SK-N-SH treated with all-trans-retinoic acid at 6 μM for 48 hours (cell line): ENCODE results near the gene ZSWIM5.

Source experiments
- ATAC-seq: fragments of 200-7000 bp; cut with Tn5 transposase; 3 replicates; pipeline ENCODE4 v1.9.1; 2020; ENCODE audit warnings: mild to moderate bottlenecking, moderate library complexity
- ARNTL ChIP-seq: fragments of 450-650 bp; formaldehyde crosslinking; IDR thresholded peaks from 2 replicates; pipeline ENCODE4 v1.5.0; 2020; ENCODE audit warnings: low read depth, mild to moderate bottlenecking, moderate library complexity, borderline replicate concordance
- BACH2 ChIP-seq: fragments of 250-450 bp; sonication (Bioruptor Pico); IDR thresholded peaks from 2 replicates; pipeline ENCODE4 v1.9.0; 2021; ENCODE audit warnings: mild to moderate bottlenecking, borderline replicate concordance
- CREB5 ChIP-seq: fragments of 250-450 bp; sonication (Bioruptor Pico); IDR thresholded peaks from 2 replicates; pipeline ENCODE4 v1.5.1; 2020; ENCODE audit warnings: low read depth, mild to moderate bottlenecking, moderate library complexity
- CSDC2 ChIP-seq: fragments of 250-450 bp; sonication (Bioruptor Pico); IDR thresholded peaks from 2 replicates; pipeline ENCODE4 v1.5.0; 2020; ENCODE audit warnings: mild to moderate bottlenecking, moderate library complexity
- ESRRG ChIP-seq: fragments of 250-450 bp; sonication (Bioruptor Pico); IDR thresholded peaks from 2 replicates; pipeline ENCODE4 v1.6.1; 2021; ENCODE audit warnings: mild to moderate bottlenecking
- GLIS3 ChIP-seq: fragments of 250-450 bp; sonication (Bioruptor Pico); IDR thresholded peaks from 2 replicates; pipeline ENCODE4 v1.5.0; 2020; ENCODE audit warnings: mild to moderate bottlenecking, moderate library complexity
- ISL1 ChIP-seq: fragments of 250-450 bp; sonication (Bioruptor Pico); IDR thresholded peaks from 2 replicates; pipeline ENCODE4 v2.1.2; 2022; ENCODE audit warnings: mild to moderate bottlenecking, moderate library complexity
- OSR1 ChIP-seq: fragments of 250-450 bp; sonication (Bioruptor Pico); IDR thresholded peaks from 2 replicates; pipeline ENCODE4 v1.8.0; 2022; ENCODE audit warnings: moderate library complexity, mild to moderate bottlenecking, inconsistent platforms
- PATZ1 ChIP-seq: fragments of 250-450 bp; sonication (Bioruptor Pico); IDR thresholded peaks from 2 replicates; pipeline ENCODE4 v1.8.0; 2020; ENCODE audit warnings: mild to moderate bottlenecking, moderate library complexity, borderline replicate concordance
- POU6F1 ChIP-seq: fragments of 250-450 bp; sonication (Bioruptor Pico); IDR thresholded peaks from 2 replicates; pipeline ENCODE4 v1.8.0; 2021; ENCODE audit warnings: low read depth, mild to moderate bottlenecking, moderate library complexity, borderline replicate concordance
- PPARA ChIP-seq: fragments of 250-450 bp; sonication (Bioruptor Pico); IDR thresholded peaks from 2 replicates; pipeline ENCODE4 v1.5.0; 2020; ENCODE audit warnings: mild to moderate bottlenecking, borderline replicate concordance
- RARB ChIP-seq: fragments of 250-450 bp; sonication (Bioruptor Pico); IDR thresholded peaks from 2 replicates; pipeline ENCODE4 v1.8.0; 2021; ENCODE audit warnings: mild to moderate bottlenecking, moderate library complexity
- SNAI2 ChIP-seq: fragments of 250-450 bp; sonication (Bioruptor Pico); IDR thresholded peaks from 2 replicates; pipeline ENCODE4 v1.5.0; 2020; ENCODE audit warnings: mild to moderate bottlenecking, moderate library complexity
- TCF4 ChIP-seq: fragments of 250-450 bp; sonication (Bioruptor Pico); IDR thresholded peaks from 2 replicates; pipeline ENCODE4 v1.8.0; 2021; ENCODE audit warnings: mild to moderate bottlenecking, moderate library complexity, borderline replicate concordance
- TOX ChIP-seq: fragments of 250-450 bp; sonication (Bioruptor Pico); IDR thresholded peaks from 2 replicates; pipeline ENCODE4 v1.8.0; 2021; ENCODE audit warnings: mild to moderate bottlenecking, moderate library complexity, borderline replicate concordance
- ZC3H10 ChIP-seq: fragments of 250-450 bp; sonication (Bioruptor Pico); IDR thresholded peaks from 2 replicates; pipeline ENCODE4 v1.5.1; 2021; ENCODE audit warnings: mild to moderate bottlenecking, moderate library complexity
- ZFP3 ChIP-seq: fragments of 250-450 bp; sonication (Bioruptor Pico); IDR thresholded peaks from 2 replicates; pipeline ENCODE4 v1.5.0; 2020; ENCODE audit warnings: mild to moderate bottlenecking, moderate library complexity
- ZFP30 ChIP-seq: fragments of 450-650 bp; formaldehyde crosslinking; IDR thresholded peaks from 2 replicates; pipeline ENCODE4 v1.5.0; 2022; ENCODE audit warnings: mild to moderate bottlenecking, moderate library complexity
- ZNF70 ChIP-seq: fragments of 450-650 bp; formaldehyde crosslinking; IDR thresholded peaks from 2 replicates; pipeline ENCODE4 v1.5.0; 2020; ENCODE audit warnings: mild to moderate bottlenecking, moderate library complexity
- ZNF8 ChIP-seq: fragments of 450-650 bp; formaldehyde crosslinking; IDR thresholded peaks from 2 replicates; pipeline ENCODE4 v1.5.0; 2020; ENCODE audit warnings: mild to moderate bottlenecking, moderate library complexity
- TF ChIP-seq, protein P1 (sequence below): fragments of 250-450 bp; sonication (Bioruptor Pico); IDR thresholded peaks from 2 replicates; pipeline ENCODE4 v1.5.0; 2020; ENCODE audit warnings: mild to moderate bottlenecking, moderate library complexity

ZSWIM5 gene

DNA sequence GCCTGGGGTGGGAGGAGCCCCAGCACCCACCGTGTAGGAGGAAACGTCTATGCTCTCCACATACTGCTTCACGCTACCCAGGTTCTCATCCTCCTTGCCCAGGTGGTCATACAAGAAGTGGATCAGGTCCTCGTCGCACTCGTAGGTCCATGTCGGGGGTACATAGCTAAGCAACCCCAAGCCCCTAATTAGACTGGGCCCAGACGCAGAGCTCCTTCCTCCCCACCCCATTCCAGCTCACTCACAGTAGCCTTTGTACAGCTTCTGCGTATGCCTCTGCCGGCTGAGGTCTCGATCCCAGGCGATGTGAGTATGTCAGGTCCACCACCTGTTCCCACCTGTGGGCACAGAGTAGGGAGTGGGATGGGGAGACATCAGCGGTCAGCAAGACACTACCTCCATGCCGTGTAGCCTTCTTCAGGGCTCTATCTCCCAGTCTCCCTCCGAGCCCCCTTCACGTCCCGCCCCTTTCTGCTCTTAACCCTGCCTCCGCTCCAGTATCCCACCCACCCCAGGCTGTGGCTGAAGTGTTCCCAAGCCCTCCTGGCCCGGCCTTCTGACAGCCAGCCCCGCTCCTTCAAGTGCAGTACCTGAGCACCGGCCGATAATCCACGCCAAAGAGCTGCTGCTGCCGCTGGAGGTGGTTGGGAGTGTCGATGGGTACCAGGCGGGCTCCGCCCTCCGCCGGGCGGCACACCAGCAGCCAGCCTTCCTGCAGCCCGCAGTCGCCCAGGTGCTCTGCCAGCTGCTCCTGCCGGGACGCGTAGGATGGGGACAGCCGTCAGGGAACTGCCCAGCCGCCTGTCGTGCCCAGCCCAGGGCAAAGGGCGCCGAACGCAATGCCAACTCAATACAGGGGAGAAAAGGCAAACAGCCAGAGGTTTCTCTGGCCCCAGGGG, 196.2 kb downstream of the ZSWIM5 start:
- peak; percentile 3; the same call in 1 of the 3 replicates for ATAC-seq
- TF ChIP-seq RARB (CRISPR knock-in tag) (no peak), CSDC2 (CRISPR knock-in tag) (no peak), OSR1 (CRISPR knock-in tag) (no peak), PATZ1 (CRISPR knock-in tag) (no peak), GLIS3 (CRISPR knock-in tag) (no peak), ISL1 (CRISPR knock-in tag) (no peak), PPARA (CRISPR knock-in tag) (no peak)

DNA sequence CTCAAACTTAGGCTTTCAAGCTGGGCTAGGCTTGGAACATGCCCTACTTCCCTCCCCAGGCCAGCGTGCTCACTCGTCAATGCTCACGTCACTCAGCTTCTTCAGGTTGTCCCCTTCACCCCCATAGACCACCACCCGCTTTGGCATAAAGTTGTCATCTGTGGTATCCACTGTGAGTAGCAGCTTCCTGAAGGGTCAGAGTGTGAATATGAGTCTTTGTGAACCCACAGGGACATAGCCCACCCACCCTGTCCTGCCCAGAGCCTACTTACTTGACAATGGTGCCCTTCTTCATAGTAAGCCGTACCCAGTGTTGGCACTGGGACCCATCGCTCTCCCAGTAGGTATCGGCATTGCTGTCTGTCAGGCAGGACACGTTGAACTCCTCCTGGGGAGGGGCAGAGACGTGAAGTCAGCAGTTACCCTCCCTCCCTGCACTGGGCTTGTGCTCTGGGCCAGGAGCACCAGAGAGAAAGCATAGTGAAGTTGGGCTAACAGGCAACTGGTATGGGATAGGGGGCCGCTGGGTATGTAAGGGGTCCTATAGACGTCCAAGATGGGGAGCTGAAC, 197.0 kb downstream of the ZSWIM5 start:
- ATAC-seq, result no peak
- TF ChIP-seq ZFP30 (CRISPR knock-in tag) (no peak), CREB5 (CRISPR knock-in tag) (no peak)

DNA sequence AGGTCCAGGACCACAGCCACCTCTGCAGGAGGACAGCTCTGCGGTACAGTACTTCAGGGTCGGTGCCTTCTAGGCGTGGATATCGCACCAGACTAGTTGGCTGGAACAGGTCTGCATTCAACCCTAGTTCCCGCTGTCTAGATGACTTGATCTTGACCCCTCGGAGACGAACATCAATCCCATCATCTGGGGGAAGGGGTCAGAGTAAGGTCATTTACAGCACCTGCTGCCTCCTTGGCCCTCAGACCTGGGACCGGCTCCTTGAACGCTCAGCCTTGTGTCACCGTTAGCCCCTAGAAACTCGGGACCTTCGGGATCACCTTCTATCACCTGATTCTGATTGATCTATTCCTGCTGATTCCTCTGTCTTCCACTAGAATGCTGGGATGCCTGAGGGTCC, 197.9 kb downstream of the ZSWIM5 start:
- ATAC-seq, result no peak
- TF ChIP-seq GLIS3 (CRISPR knock-in tag) (no peak), ZNF70 (CRISPR knock-in tag) (no peak), BACH2 (CRISPR knock-in tag) (no peak), ESRRG (no peak), ISL1 (CRISPR knock-in tag) (no peak), ZC3H10 (CRISPR knock-in tag) (no peak)
- TF ChIP-seq, protein P1, sequence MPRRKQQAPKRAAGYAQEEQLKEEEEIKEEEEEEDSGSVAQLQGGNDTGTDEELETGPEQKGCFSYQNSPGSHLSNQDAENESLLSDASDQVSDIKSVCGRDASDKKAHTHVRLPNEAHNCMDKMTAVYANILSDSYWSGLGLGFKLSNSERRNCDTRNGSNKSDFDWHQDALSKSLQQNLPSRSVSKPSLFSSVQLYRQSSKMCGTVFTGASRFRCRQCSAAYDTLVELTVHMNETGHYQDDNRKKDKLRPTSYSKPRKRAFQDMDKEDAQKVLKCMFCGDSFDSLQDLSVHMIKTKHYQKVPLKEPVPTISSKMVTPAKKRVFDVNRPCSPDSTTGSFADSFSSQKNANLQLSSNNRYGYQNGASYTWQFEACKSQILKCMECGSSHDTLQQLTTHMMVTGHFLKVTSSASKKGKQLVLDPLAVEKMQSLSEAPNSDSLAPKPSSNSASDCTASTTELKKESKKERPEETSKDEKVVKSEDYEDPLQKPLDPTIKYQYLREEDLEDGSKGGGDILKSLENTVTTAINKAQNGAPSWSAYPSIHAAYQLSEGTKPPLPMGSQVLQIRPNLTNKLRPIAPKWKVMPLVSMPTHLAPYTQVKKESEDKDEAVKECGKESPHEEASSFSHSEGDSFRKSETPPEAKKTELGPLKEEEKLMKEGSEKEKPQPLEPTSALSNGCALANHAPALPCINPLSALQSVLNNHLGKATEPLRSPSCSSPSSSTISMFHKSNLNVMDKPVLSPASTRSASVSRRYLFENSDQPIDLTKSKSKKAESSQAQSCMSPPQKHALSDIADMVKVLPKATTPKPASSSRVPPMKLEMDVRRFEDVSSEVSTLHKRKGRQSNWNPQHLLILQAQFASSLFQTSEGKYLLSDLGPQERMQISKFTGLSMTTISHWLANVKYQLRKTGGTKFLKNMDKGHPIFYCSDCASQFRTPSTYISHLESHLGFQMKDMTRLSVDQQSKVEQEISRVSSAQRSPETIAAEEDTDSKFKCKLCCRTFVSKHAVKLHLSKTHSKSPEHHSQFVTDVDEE, result no peak

DNA sequence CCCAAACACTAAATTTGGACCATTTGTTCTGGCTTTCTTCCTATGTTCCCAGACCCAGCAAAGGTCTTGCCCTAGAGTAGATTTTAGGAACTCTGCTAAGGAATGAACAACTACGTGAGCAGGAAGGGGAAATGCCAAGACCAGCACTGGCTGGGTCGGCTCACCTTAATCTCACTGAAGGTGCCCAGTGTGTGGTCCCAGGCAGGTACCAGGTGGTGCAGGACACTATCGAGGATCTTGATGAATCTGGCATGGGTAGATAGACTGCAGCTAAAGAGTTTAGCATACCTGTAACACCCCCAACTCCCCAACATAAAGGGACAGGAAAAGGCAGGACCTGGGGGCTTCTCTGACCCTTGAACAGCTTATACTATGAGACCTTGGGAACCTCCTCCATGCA, 198.3 kb downstream of the ZSWIM5 start:
- no peak for ATAC-seq
- TF ChIP-seq CREB5 (CRISPR knock-in tag), result no peak
- TF ChIP-seq POU6F1 (CRISPR knock-in tag), result no peak
- TF ChIP-seq ZNF8 (CRISPR knock-in tag), result no peak
- TF ChIP-seq TCF4, result no peak
- TF ChIP-seq ZFP3, result no peak
- TF ChIP-seq ISL1 (CRISPR knock-in tag), result no peak
- no peak for TF ChIP-seq TOX (CRISPR knock-in tag)
- no peak for TF ChIP-seq ESRRG
- no peak for TF ChIP-seq SNAI2
- TF ChIP-seq RARB (CRISPR knock-in tag), result no peak
- TF ChIP-seq CSDC2 (CRISPR knock-in tag), result no peak
- no peak for TF ChIP-seq ARNTL (CRISPR knock-in tag)
- no peak for TF ChIP-seq ZFP30 (CRISPR knock-in tag)
- no peak for TF ChIP-seq PATZ1 (CRISPR knock-in tag)
